H1 (cell line): ENCODE data around the gene STEAP1B. TPM values are rescaled to one million over a fixed set of nuclear protein-coding genes. Genes with fewer than 3 reads are reported as not detected.

ENCODE experiments used
- CTCF ChIA-PET: fragments of 300-600 bp; sonication (Branson Sonifier 250); formaldehyde crosslinking; loops from one replicate; lab custom pipeline; 2021; ENCODE audit not compliant: partially characterized antibody; lab: Charles Lee
- POLR2A ChIA-PET: fragments of 300-600 bp; sonication (Branson Sonifier 250); formaldehyde crosslinking; loops from one replicate; lab custom pipeline; 2021; ENCODE audit warnings: inconsistent platforms; ENCODE audit not compliant: partially characterized antibody; lab: Charles Lee
- DNase-seq, 2 experiments: peaks; one replicate each; pipeline versions ENCODE4 v3.0.0 to v3.0.0-alpha.2; 2010 to 2022; ENCODE audit warnings: low spot score in 2 of 2, low read depth in 1 of 2, mixed read lengths in 1 of 2
- FAIRE-seq: peaks from 2 replicates; lab custom pipeline; 2011; peaks lifted over from hg19 to GRCh38; lab: Jason Lieb, UNC
- H2AFZ ChIP-seq: 2 replicates; pipeline ENCODE4 v1.8.1; 2012; ENCODE audit warnings: low read length, inconsistent platforms
- H2AK5ac ChIP-seq: 2 replicates; pipeline ENCODE4 v1.6.1; 2013; ENCODE audit warnings: low read depth, low read length
- H2BK120ac ChIP-seq: replicated peaks from 2 replicates; pipeline ENCODE3; 2013; ENCODE audit warnings: low read depth, low read length, inconsistent platforms
- H2BK12ac ChIP-seq: 2 replicates; pipeline ENCODE4 v1.6.1; 2013; ENCODE audit warnings: low read depth, low read length
- H2BK15ac ChIP-seq: 2 replicates; pipeline ENCODE4 v1.6.1; 2013; ENCODE audit warnings: low read length
- H2BK20ac ChIP-seq: 2 replicates; pipeline ENCODE4 v1.6.1; 2013; ENCODE audit warnings: low read length
- H2BK5ac ChIP-seq: 2 replicates; pipeline ENCODE4 v1.6.1; 2013; ENCODE audit warnings: low read depth, low read length
- H3K14ac ChIP-seq: 2 replicates; pipeline ENCODE4 v1.6.1; 2013; ENCODE audit warnings: inconsistent platforms; ENCODE audit not compliant: insufficient read length
- H3K18ac ChIP-seq: 2 replicates; pipeline ENCODE4 v1.6.1; 2013; ENCODE audit warnings: low read length; ENCODE audit errors: extremely low read depth
- H3K23ac ChIP-seq: 2 replicates; pipeline ENCODE4 v1.6.1; 2013; ENCODE audit warnings: inconsistent platforms; ENCODE audit not compliant: insufficient read length
- H3K23me2 ChIP-seq: 2 replicates; pipeline ENCODE4 v1.6.1; 2013; ENCODE audit warnings: low read depth, low read length
- H3K27ac ChIP-seq: 2 replicates; pipeline ENCODE4 v1.6.1; 2011; ENCODE audit warnings: low read depth, low read length, inconsistent platforms
- H3K27me3 ChIP-seq, 4 experiments: replicated peaks in 1 of 4; 1 replicate in 1 of 4; 2 replicates in 3 of 4; pipeline versions ENCODE4 v1.6.1 to v1.8.1; 2011 to 2013; ENCODE audit warnings: low read length in 3 of 4, mild to moderate bottlenecking in 3 of 4, inconsistent platforms in 2 of 4, mixed read lengths in 2 of 4, moderate library complexity in 1 of 4; ENCODE audit not compliant: control insufficient read depth in 3 of 4, insufficient read depth in 3 of 4; ENCODE audit errors: extremely low read depth in 1 of 4
- H3K36me3 ChIP-seq, 4 experiments: 2 replicates each; pipeline versions ENCODE4 v1.6.1 to v1.8.1; 2011 to 2013; ENCODE audit warnings: mild to moderate bottlenecking in 4 of 4, low read length in 3 of 4, moderate library complexity in 2 of 4, control low read depth in 1 of 4, inconsistent platforms in 1 of 4; ENCODE audit not compliant: insufficient read depth in 4 of 4, control insufficient read depth in 2 of 4
- H3K4ac ChIP-seq: replicated peaks from 2 replicates; pipeline ENCODE3; 2013; ENCODE audit warnings: low read length, low read depth, mixed read lengths, inconsistent platforms; ENCODE audit not compliant: insufficient read length
- H3K4me1 ChIP-seq, 4 experiments: replicated peaks in 1 of 4; 1 replicate in 1 of 4; 2 replicates in 3 of 4; pipeline versions ENCODE4 v1.6.1 to v1.8.1; 2011 to 2013; ENCODE audit warnings: low read length in 3 of 4, inconsistent platforms in 2 of 4, mixed read lengths in 1 of 4; ENCODE audit not compliant: insufficient read depth in 4 of 4, control insufficient read depth in 3 of 4
- H3K4me2 ChIP-seq, 2 experiments: 2 replicates each; pipeline versions ENCODE4 v1.6.1 to v1.8.1; 2011 to 2013; ENCODE audit warnings: low read depth in 2 of 2, low read length in 2 of 2, control low read depth in 1 of 2, inconsistent platforms in 1 of 2, mild to moderate bottlenecking in 1 of 2; ENCODE audit not compliant: insufficient read depth in 1 of 2
- H3K4me3 ChIP-seq, 4 experiments: fragments of 200-600, 300-600 bp in 1 of 4; sonication (generic), shearing (Covaris generic), sonication (Bioruptor Twin) in 1 of 4; 2 replicates each; pipeline versions ENCODE4 v1.5.1 to v1.8.1; 2011 to 2016; ENCODE audit warnings: low read length in 4 of 4, low read depth in 3 of 4, control low read depth in 2 of 4, inconsistent platforms in 2 of 4, mild to moderate bottlenecking in 2 of 4, mixed read lengths in 1 of 4, moderate library complexity in 1 of 4; ENCODE audit not compliant: insufficient read depth in 2 of 4; ENCODE audit errors: extremely low read depth in 1 of 4
- H3K56ac ChIP-seq: replicated peaks from 2 replicates; pipeline ENCODE3; 2013; ENCODE audit warnings: low read depth, mild to moderate bottlenecking, mixed read lengths, low read length, inconsistent platforms; ENCODE audit not compliant: insufficient read length
- H3K79me1 ChIP-seq: 2 replicates; pipeline ENCODE4 v1.6.1; 2013; ENCODE audit warnings: low read depth, low read length, control low read depth
- H3K79me2 ChIP-seq, 2 experiments: 2 replicates each; pipeline versions ENCODE4 v1.6.1 to v1.8.1; 2012 to 2013; ENCODE audit warnings: low read length in 2 of 2, mild to moderate bottlenecking in 2 of 2, inconsistent platforms in 1 of 2; ENCODE audit not compliant: insufficient read depth in 2 of 2, control insufficient read depth in 1 of 2
- H3K9ac ChIP-seq, 4 experiments: replicated peaks in 1 of 4; 1 replicate in 1 of 4; 2 replicates in 3 of 4; pipeline versions ENCODE4 v1.6.1 to v1.8.1; 2011 to 2013; ENCODE audit warnings: low read depth in 3 of 4, low read length in 3 of 4, control low read depth in 2 of 4, mild to moderate bottlenecking in 2 of 4, moderate library complexity in 2 of 4, inconsistent platforms in 1 of 4; ENCODE audit errors: extremely low read depth in 1 of 4
- H3K9me3 ChIP-seq, 2 experiments: 2 replicates each; pipeline versions ENCODE4 v1.6.1 to v1.8.1; 2012 to 2013; ENCODE audit warnings: mild to moderate bottlenecking in 2 of 2, moderate library complexity in 2 of 2, control low read depth in 1 of 2, inconsistent platforms in 1 of 2, low read depth in 1 of 2, low read length in 1 of 2, mixed read lengths in 1 of 2; ENCODE audit not compliant: insufficient read depth in 2 of 2
- H4K20me1 ChIP-seq, 2 experiments: replicated peaks in 1 of 2; 2 replicates each; pipeline versions ENCODE3 to v1.8.1; 2011 to 2013; ENCODE audit warnings: inconsistent platforms in 2 of 2, low read length in 2 of 2, mild to moderate bottlenecking in 1 of 2; ENCODE audit not compliant: insufficient read depth in 2 of 2, control insufficient read depth in 1 of 2
- H4K5ac ChIP-seq: 2 replicates; pipeline ENCODE4 v1.6.1; 2013; ENCODE audit warnings: low read length, low read depth, mixed read lengths, inconsistent platforms; ENCODE audit not compliant: insufficient read length
- H4K8ac ChIP-seq: 2 replicates; pipeline ENCODE4 v1.8.0; 2013; ENCODE audit warnings: mild to moderate bottlenecking, moderate library complexity, low read length, inconsistent platforms; ENCODE audit not compliant: insufficient read depth; ENCODE audit errors: extremely low read depth
- H4K91ac ChIP-seq: replicated peaks from 2 replicates; pipeline ENCODE3; 2013; ENCODE audit warnings: low read length, mixed read lengths, inconsistent platforms; ENCODE audit not compliant: insufficient read length
- ASH2L ChIP-seq: fragments of 200-600, 300-600 bp; sonication (generic); IDR thresholded peaks from one replicate; pipeline ENCODE4 v1.7.1; 2017; ENCODE audit warnings: low read length
- CBX8 ChIP-seq: fragments of 300-800, 300-1000 bp; sonication (generic); IDR thresholded peaks from 2 replicates; pipeline ENCODE4 v1.7.1; 2016; ENCODE audit warnings: low read depth, low read length, borderline replicate concordance
- KDM5A ChIP-seq: fragments of 200-600 bp; IDR thresholded peaks from 2 replicates; pipeline ENCODE4 v1.7.1; 2012; ENCODE audit warnings: mild to moderate bottlenecking, low read length, inconsistent platforms, mixed read lengths
- POLR2AphosphoS5 ChIP-seq: IDR thresholded peaks from 2 replicates; pipeline ENCODE4 v1.6.1; 2011; ENCODE audit warnings: low read depth, low read length
- RBBP5 ChIP-seq: IDR thresholded peaks from 2 replicates; pipeline ENCODE4 v1.7.1; 2012; ENCODE audit warnings: low read depth, mild to moderate bottlenecking, inconsistent platforms, low read length, moderate library complexity, borderline replicate concordance
- SIX5 ChIP-seq: IDR thresholded peaks from 2 replicates; pipeline ENCODE4 v1.6.1; 2011; ENCODE audit warnings: mild to moderate bottlenecking, low read depth, low read length
- SP4 ChIP-seq: IDR thresholded peaks from 2 replicates; pipeline ENCODE4 v1.6.1; 2012; ENCODE audit warnings: low read length, inconsistent platforms
- TAF1 ChIP-seq: IDR thresholded peaks from 2 replicates; pipeline ENCODE4 v1.6.1; 2011; ENCODE audit warnings: mild to moderate bottlenecking, low read depth, low read length
- TBP ChIP-seq: IDR thresholded peaks from 2 replicates; pipeline ENCODE4 v1.6.1; 2011; ENCODE audit warnings: low read depth, low read length, improper control_type of control experiment
- WGBS, 2 experiments: shearing (Covaris generic) in 1 of 2; methylation state at CpG; one replicate each; pipeline versions ENCODE4 v1.1.6 to v1.1.7; 2013 to 2015; ENCODE audit warnings: low lambda C conversion rate in 2 of 2, mixed read lengths in 2 of 2, inconsistent platforms in 1 of 2, low coverage in 1 of 2, missing lambda C conversion rate in 1 of 2; ENCODE audit not compliant: insufficient replicate concordance in 2 of 2, insufficient coverage in 1 of 2, insufficient read length in 1 of 2; ENCODE audit errors: extremely low coverage in 1 of 2, missing lambda C conversion rate in 1 of 2; 5-methylcytosine and 5-hydroxymethylcytosine counted together
- polyA plus RNA-seq, 7 experiments: library from polyadenylated mRNA; depleted of rRNA in 3 of 7; stranded (reverse) in 5 of 7; unstranded in 2 of 7; fragments of >200 nt in 5 of 7; fragments of 200-250 nt in 2 of 7; gene quantifications; 1 replicate in 5 of 7; 2 replicates in 1 of 7; 4 replicates in 1 of 7; pipeline versions ENCODE4 v1.2.1 to v1.2.3, GENCODE V29; 2011 to 2013; ENCODE audit warnings: missing spikeins in 2 of 7, mixed read lengths in 2 of 7
- total RNA-seq: library from RNA; stranded (reverse); fragmentation: NEBNext Ultra II Directional; extraction: Animal tissue kit (Norgen Biotek cat#: 25700); gene quantifications from 2 replicates; pipeline ENCODE4 v1.2.1, GENCODE V29; 2021

Gene STEAP1B
- total and polyA plus RNA-seq, 2 of the 8 experiments (the other 6 are each of a cell fraction or from before 2014, with no cell fraction given): 5.4 to 8.7 TPM

GRCh38 chr7:22395222-22395621 is 104.8 kb downstream of the STEAP1B start:
- Histone ChIP-seq H2BK120ac (no peak overlapping the region), H3K27me3 (no peaks in the 10 kb centered on the region), H2AFZ (no peak overlapping the region), H2BK5ac (no peak overlapping the region), H4K91ac (no peak overlapping the region), H3K4me2 (no peak overlapping the region), H3K9me3 (no peaks in the 10 kb centered on the region), H3K56ac (no peak overlapping the region), H3K18ac (no peak overlapping the region), H3K14ac (no peak overlapping the region), H3K9ac (no peak overlapping the region), H2BK12ac (no peak overlapping the region), H3K4me3 (no peak overlapping the region), H2AK5ac (no peak overlapping the region), H3K79me2 (no peaks in the 10 kb centered on the region), H3K23ac (no peak overlapping the region), H3K27ac (no peak overlapping the region), H4K8ac (no peak overlapping the region), H3K79me1 (no peaks in the 10 kb centered on the region), H2BK15ac (no peak overlapping the region), H2BK20ac (no peak overlapping the region), H4K20me1 (no peaks in the 10 kb centered on the region), H3K23me2 (no peaks in the 10 kb centered on the region), H3K4ac (no peak overlapping the region), H4K5ac (no peak overlapping the region), H3K36me3 (no peaks in the 10 kb centered on the region), H3K4me1 (no peaks in the 10 kb centered on the region)
- ChIA-PET CTCF (no interaction called here), POLR2A (no interaction called here)
- TF ChIP-seq SIX5 (no peak), TBP (no peak), KDM5A (no peak), CBX8 (no peak), SP4 (no peak), RBBP5 (no peak), POLR2AphosphoS5 (no peak), ASH2L (no peak), TAF1 (no peak)
- DNase-seq (no peak), FAIRE-seq (no peak)
- 73% methylated on average over 6 of the region's 6 CpGs; no CpG with 5 or more reads in 1 of the 2 experiments for WGBS, 2 experiments
